Common myeloid progenitor, CD34-positive (primary cell): Measurements from ENCODE around the gene PCLO.
"Not testable (repeated sequence)": the region's sequence is repeated elsewhere in the genome, so short reads cannot be mapped to it uniquely, and the experiment has no call there.

Experiments
- CTCF ChIA-PET: fragments of 350-600 bp; sonication (Branson Sonifier 250); formaldehyde crosslinking; loops from one replicate; lab custom pipeline; 2021; ENCODE audit warnings: antibody characterized with exemption; lab: Charles Lee
- POLR2A ChIA-PET: fragments of 350-600 bp; sonication (Branson Sonifier 250); formaldehyde crosslinking; loops from one replicate; lab custom pipeline; 2021; ENCODE audit warnings: antibody characterized with exemption; lab: Charles Lee
- DNase-seq, 3 donors: peaks; one replicate each; pipeline versions ENCODE4 v3.0.0 to v3.0.0-alpha.2; 2013
- H3K27ac ChIP-seq, 2 experiments: 1 replicate in 1 of 2; 2 replicates in 1 of 2; pipeline ENCODE4 v1.7.0; 2013; ENCODE audit warnings: inconsistent platforms in 2 of 2, low read length in 2 of 2, mild to moderate bottlenecking in 2 of 2, low read depth in 1 of 2, moderate library complexity in 1 of 2; ENCODE audit not compliant: severe bottlenecking in 2 of 2, insufficient read depth in 1 of 2, poor library complexity in 1 of 2
- H3K27me3 ChIP-seq, 5 experiments: replicated peaks in 2 of 5; 1 replicate in 3 of 5; 2 replicates in 2 of 5; pipeline versions ENCODE4 v1.6.1 to v1.7.0; 2013; ENCODE audit warnings: low read length in 4 of 5, mild to moderate bottlenecking in 2 of 5, moderate library complexity in 2 of 5, inconsistent platforms in 1 of 5; ENCODE audit not compliant: insufficient read depth in 5 of 5, control insufficient read depth in 4 of 5
- H3K36me3 ChIP-seq, 4 experiments: 1 replicate in 2 of 4; 2 replicates in 2 of 4; pipeline versions ENCODE4 v1.6.1 to v1.7.0; 2013; ENCODE audit warnings: low read length in 3 of 4, control low read depth in 1 of 4, mild to moderate bottlenecking in 1 of 4; ENCODE audit not compliant: control insufficient read depth in 4 of 4, insufficient read depth in 4 of 4
- H3K4me1 ChIP-seq, 4 experiments: 1 replicate in 3 of 4; 2 replicates in 1 of 4; pipeline versions ENCODE4 v1.6.1 to v1.7.1; 2013; ENCODE audit warnings: low read length in 3 of 4, mild to moderate bottlenecking in 3 of 4, control low read depth in 1 of 4, inconsistent platforms in 1 of 4, moderate library complexity in 1 of 4; ENCODE audit not compliant: control insufficient read depth in 4 of 4, insufficient read depth in 4 of 4; ENCODE audit errors: control extremely low read depth in 1 of 4
- H3K4me3 ChIP-seq, 7 experiments: 1 replicate in 4 of 7; 2 replicates in 3 of 7; pipeline versions ENCODE4 v1.5.1 to v1.7.0; 2013; ENCODE audit warnings: mild to moderate bottlenecking in 7 of 7, low read length in 6 of 7, moderate library complexity in 6 of 7, inconsistent platforms in 2 of 7, low read depth in 2 of 7, control low read depth in 1 of 7; ENCODE audit not compliant: insufficient read depth in 4 of 7, control insufficient read depth in 1 of 7; ENCODE audit errors: extremely low read depth in 1 of 7
- H3K9me3 ChIP-seq, 5 experiments: 1 replicate in 4 of 5; 2 replicates in 1 of 5; pipeline versions ENCODE4 v1.6.1 to v1.7.1; 2013; ENCODE audit warnings: low read length in 4 of 5, mild to moderate bottlenecking in 2 of 5, inconsistent platforms in 1 of 5, low read depth in 1 of 5, moderate library complexity in 1 of 5; ENCODE audit not compliant: control insufficient read depth in 4 of 5, insufficient read depth in 2 of 5; ENCODE audit errors: control extremely low read depth in 1 of 5
- WGBS: methylation state at CpG from one replicate; pipeline ENCODE4 v1.1.5; 2013; ENCODE audit not compliant: insufficient coverage; 5-methylcytosine and 5-hydroxymethylcytosine counted together

Gene PCLO

GRCh38 chr7:83085299-83085698 lies 77.4 kb downstream of the PCLO start:
- ChIA-PET POLR2A (no interaction called here), CTCF (no interaction called here)
- Histone ChIP-seq H3K36me3 (no peaks in the 10 kb centered on the region), H3K27ac (no peak overlapping the region), H3K4me1 (no peaks in the 10 kb centered on the region), H3K9me3 (no peaks in the 10 kb centered on the region), H3K27me3 (no peaks in the 10 kb centered on the region), H3K4me3 (no peak overlapping the region)
- 100% methylated on average over 1 of the region's 4 CpGs for WGBS
- DNase-seq: no peak

GRCh38 chr7:83079879-83080278 lies 82.8 kb downstream of the PCLO start:
- POLR2A ChIA-PET, CTCF ChIA-PET, H3K36me3 ChIP-seq, H3K4me1 ChIP-seq, DNase-seq, H3K27ac ChIP-seq, H3K4me3 ChIP-seq, H3K9me3 ChIP-seq, H3K27me3 ChIP-seq: not testable (repeated sequence)
- 100% methylated on average over 1 of the region's 1 CpG for WGBS

- CTCF ChIA-PET: no interaction called here
- Histone ChIP-seq H3K4me3 (no peak overlapping the region), H3K27ac (no peak overlapping the region), H3K4me1 (no peaks in the 10 kb centered on the region), H3K27me3 (no peaks in the 10 kb centered on the region), H3K9me3 (no peaks in the 10 kb centered on the region), H3K36me3 (no peaks in the 10 kb centered on the region)
- POLR2A ChIA-PET: no interaction called here
- no CpG with 5 or more reads among the region's 2 CpGs for WGBS
- DNase-seq: no peak
Measured at GRCh38 chr7:83077328-83077727, 85.4 kb downstream of the PCLO start.

DNA sequence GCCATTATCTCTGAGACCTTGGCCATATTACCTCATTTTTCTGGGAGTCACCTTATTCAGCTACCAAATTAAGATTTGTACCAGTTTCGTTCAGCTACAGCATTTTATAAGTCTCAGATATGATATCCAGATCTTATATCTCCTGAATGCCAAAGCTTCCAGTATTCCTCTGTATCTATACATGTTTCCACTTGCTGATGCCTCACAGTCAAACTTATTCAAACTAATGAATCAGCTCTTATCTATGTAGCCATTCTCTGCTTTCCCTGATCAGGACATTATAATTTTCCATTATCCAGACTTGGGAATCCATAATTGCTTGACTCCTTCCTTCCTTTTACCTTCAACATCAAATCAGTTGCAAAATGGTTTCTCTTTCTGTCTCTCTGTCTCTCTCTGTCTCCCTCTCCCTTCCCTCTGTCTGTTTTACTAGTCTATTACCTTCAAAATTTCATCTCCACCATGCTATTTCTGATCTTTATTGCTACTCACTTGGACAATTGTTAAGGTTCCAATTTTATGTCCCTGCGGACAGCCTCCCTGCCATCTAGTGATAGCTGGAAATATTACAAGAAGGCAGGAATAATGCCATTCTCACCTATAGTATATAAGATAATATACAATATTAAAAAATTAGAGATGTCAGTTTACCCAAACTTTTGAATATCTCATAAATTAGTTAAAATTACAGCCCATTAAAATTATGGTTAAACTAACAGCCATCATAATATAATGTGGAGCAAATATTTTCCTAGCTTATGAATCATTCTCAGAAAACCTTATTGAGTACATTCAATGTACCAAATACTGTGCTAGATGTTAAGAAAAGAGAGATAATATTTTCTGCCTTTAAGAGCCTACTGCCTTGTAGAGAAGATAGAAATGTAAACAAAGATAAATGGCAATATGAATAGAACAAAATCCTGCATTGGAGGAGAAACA lies 89.8 kb downstream of the PCLO start:
- no peaks in the 10 kb centered on the region for H3K36me3 ChIP-seq
- no peak overlapping the region for H3K27ac ChIP-seq
- no peaks in the 10 kb centered on the region for H3K27me3 ChIP-seq
- DNase-seq: no peak
- no peak overlapping the region for H3K4me3 ChIP-seq
- POLR2A ChIA-PET: no interaction called here
- CTCF ChIA-PET: no interaction called here
- 100% methylated on average over 1 of the region's 2 CpGs for WGBS
- no peaks in the 10 kb centered on the region for H3K9me3 ChIP-seq
- H3K4me1 ChIP-seq: no peaks in the 10 kb centered on the region

- Histone ChIP-seq H3K27me3 (no peaks in the 10 kb centered on the region), H3K4me1 (no peaks in the 10 kb centered on the region), H3K9me3 (no peaks in the 10 kb centered on the region), H3K36me3 (no peaks in the 10 kb centered on the region), H3K4me3 (no peak overlapping the region), H3K27ac (no peak overlapping the region)
- ChIA-PET CTCF (no interaction called here), POLR2A (no interaction called here)
- DNase-seq: no peak
- 67% methylated on average over 3 of the region's 3 CpGs for WGBS
Measured at GRCh38 chr7:83065714-83066113, 97.0 kb downstream of the PCLO start.

- H3K4me1 ChIP-seq: no peaks in the 10 kb centered on the region
- H3K9me3 ChIP-seq: no peaks in the 10 kb centered on the region
- no peaks in the 10 kb centered on the region for H3K27me3 ChIP-seq
- no peak overlapping the region for H3K27ac ChIP-seq
- no peaks in the 10 kb centered on the region for H3K36me3 ChIP-seq
- no peak overlapping the region for H3K4me3 ChIP-seq
- ChIA-PET CTCF (no interaction called here), POLR2A (no interaction called here)
- DNase-seq: no peak
Measured at GRCh38 chr7:83060218-83060617, 102.5 kb downstream of the PCLO start.

DNA sequence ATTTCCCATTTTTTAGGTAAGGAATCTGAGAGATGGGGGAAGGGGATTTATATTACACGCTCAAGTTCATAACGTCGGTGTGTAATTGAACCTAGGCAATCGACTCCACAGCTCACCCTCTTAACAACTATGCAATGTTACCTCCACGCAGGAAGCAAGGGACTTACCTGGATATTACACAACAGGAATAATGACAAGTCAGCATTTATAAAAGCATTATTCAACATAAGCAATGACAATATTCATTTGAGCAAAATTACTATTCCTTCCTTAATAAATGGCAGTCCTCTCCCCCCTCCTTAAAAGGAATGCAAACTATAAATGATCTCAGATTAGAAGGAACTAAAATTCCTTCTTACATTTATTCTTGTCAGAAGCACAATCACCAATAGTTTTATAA lies 104.0 kb downstream of the PCLO start:
- Histone ChIP-seq H3K9me3 (no peaks in the 10 kb centered on the region), H3K27me3 (no peaks in the 10 kb centered on the region), H3K4me1 (no peaks in the 10 kb centered on the region), H3K27ac (no peak overlapping the region), H3K36me3 (no peaks in the 10 kb centered on the region), H3K4me3 (no peak overlapping the region)
- ChIA-PET POLR2A (no interaction called here), CTCF (no interaction called here)
- DNase-seq: no peak
- 98% methylated on average over 5 of the region's 5 CpGs for WGBS
